Retinal pigment epithelial cell (primary cell): ENCODE measurements around the gene RPS6KC1.
A peak's percentile ranks its signal among the peaks of the same experiment; 100 is the strongest.

ENCODE experiments used
- DNase-seq: peaks from one replicate; pipeline ENCODE4 v3.0.0-alpha.2; 2010; ENCODE audit warnings: low read depth
- H3K4me3 ChIP-seq: 2 replicates; pipeline ENCODE4 v1.5.1; 2011; ENCODE audit warnings: mild to moderate bottlenecking, low read length, control low read depth, moderate library complexity
- CTCF ChIP-seq: conservative IDR thresholded peaks from 2 replicates; pipeline ENCODE4 v1.5.1; 2011; ENCODE audit warnings: low read depth, low read length, control low read depth, inconsistent platforms

Gene RPS6KC1

GRCh38 chr1:213123536-213123935, 72.5 kb downstream of the RPS6KC1 start:
- no peak overlapping the region for H3K4me3 ChIP-seq
- no peak for TF ChIP-seq CTCF
- peak; percentile 25 for DNase-seq

- TF ChIP-seq CTCF, result no peak
- H3K4me3 ChIP-seq, result no peak overlapping the region
- DNase-seq, result no peak
Observed at GRCh38 chr1:213124590-213124989, 73.5 kb downstream of the RPS6KC1 start.

GRCh38 chr1:213125643-213126042, 74.6 kb downstream of the RPS6KC1 start:
- no peak overlapping the region for H3K4me3 ChIP-seq
- no peak for TF ChIP-seq CTCF
- DNase-seq, result no peak

- no peak for DNase-seq
- H3K4me3 ChIP-seq, result no peak overlapping the region
- TF ChIP-seq CTCF, result no peak
Observed at GRCh38 chr1:213127074-213127473, 76.0 kb downstream of the RPS6KC1 start.

GRCh38 chr1:213131851-213132655, 81.0 kb downstream of the RPS6KC1 start:
- no peak overlapping the region for H3K4me3 ChIP-seq
- DNase-seq, result no peak
- no peak for TF ChIP-seq CTCF

GRCh38 chr1:213135572-213135971, 84.5 kb downstream of the RPS6KC1 start:
- H3K4me3 ChIP-seq, result no peak overlapping the region
- no peak for TF ChIP-seq CTCF
- DNase-seq, result no peak

GRCh38 chr1:213136190-213136917, 85.3 kb downstream of the RPS6KC1 start:
- no peak for TF ChIP-seq CTCF
- H3K4me3 ChIP-seq, result no peak overlapping the region
- DNase-seq, result no peak
